Ovary (tissue), 9 donors: ENCODE data around the gene CABLES1. TPM values are rescaled to one million over a fixed set of nuclear protein-coding genes. Genes with fewer than 3 reads are reported as not detected.

Source experiments
- DNase-seq, 5 donors: peaks; one replicate each; pipeline ENCODE4 v3.0.0-alpha.2; 2019 to 2020
- H3K27ac ChIP-seq, 2 donors: fragments of 200-600 bp; one replicate each; pipeline versions ENCODE4 v1.5.1 to v1.8.0; 2019 to 2022
- H3K27me3 ChIP-seq: fragments of 200-600 bp; one replicate; pipeline ENCODE4 v1.8.0; 2022
- H3K36me3 ChIP-seq: fragments of 200-600 bp; sonication (generic); one replicate; pipeline ENCODE4 v1.5.1; 2019
- H3K4me1 ChIP-seq: one replicate; pipeline ENCODE4 v1.8.1; 2013; ENCODE audit warnings: mild to moderate bottlenecking, moderate library complexity; ENCODE audit not compliant: insufficient read depth
- H3K4me3 ChIP-seq: fragments of 200-600 bp; sonication (generic); one replicate; pipeline ENCODE4 v1.5.1; 2017
- H3K9me3 ChIP-seq, 2 donors: fragments of 200-600 bp in 1 of 2; sonication (generic) in 1 of 2; one replicate each; pipeline versions ENCODE4 v1.5.1 to v1.8.1; 2013 to 2019; ENCODE audit warnings: mild to moderate bottlenecking in 1 of 2, moderate library complexity in 1 of 2
- CTCF ChIP-seq, 3 donors: fragments of 450-650 bp in 2 of 3; fragments of 200-600 bp in 1 of 3; IDR thresholded peaks; one replicate each; pipeline versions ENCODE4 v1.5.1 to v1.8.0; 2016 to 2022; ENCODE audit warnings: antibody characterized with exemption in 3 of 3, mild to moderate bottlenecking in 1 of 3
- EP300 ChIP-seq: sonication (generic); formaldehyde crosslinking; IDR thresholded peaks from one replicate; pipeline ENCODE4 v1.6.1; 2017; ENCODE audit warnings: antibody characterized with exemption
- POLR2A ChIP-seq: fragments of 450-650 bp; IDR thresholded peaks from one replicate; pipeline ENCODE4 v1.6.1; 2017; ENCODE audit warnings: antibody characterized with exemption, mild to moderate bottlenecking, moderate library complexity
- WGBS, 3 donors: extraction: QIAGEN DNeasy Blood & Tissue Kit in 1 of 3; methylation state at CpG; one replicate each; pipeline versions ENCODE4 v1.1.5 to v1.1.7; 2013 to 2017; 5-methylcytosine and 5-hydroxymethylcytosine counted together
- intact Hi-C, 4 donors: fragments of 100-400 bp; cut with DNase I; formaldehyde crosslinking; loops; one replicate each; pipeline versions ENCODE4 v1.11.0 to v1.15.1; 2022 to 2023
- polyA plus RNA-seq, 2 donors: library from polyadenylated mRNA; stranded (reverse); fragments of 200-250 nt in 1 of 2; fragments of 350-450 nt in 1 of 2; fragmentation: Illumina TruSeq in 1 of 2; extraction: RNeasy Lipid Tissue Mini Kit (QIAGEN cat#74804) in 1 of 2; gene quantifications; one replicate each; pipeline ENCODE4 v1.2.3, GENCODE V29; 2013 to 2014
- total RNA-seq, 7 donors: library from RNA; depleted of rRNA in 2 of 7; stranded (reverse); fragments of >200 nt in 2 of 7; fragmentation: NEBNext Ultra II Directional in 3 of 7; extraction: Animal tissue kit (Norgen Biotek cat#: 25700) in 3 of 7; gene quantifications; one replicate each; pipeline versions ENCODE4 v1.1.0 to v1.2.4, GENCODE V29; 2016 to 2023
- donor health status: DM: no; HTN: no; CAD: no; lungs with moderate emphysema.
- donor health status: DM: no; HTN: no; CAD: no.
- donor health status: Bipolar disorder and iron deficiency.
- donor health status: DM: yes; HTN: yes; CAD: no.
- donor health status: DM: no; HTN: no; CAD: no.
- donor health status: DM: yes; HTN: yes; CAD: no.

Gene CABLES1
- total and polyA plus RNA-seq, 9 donors, result 2.6 to 8.9 (median 5.3) TPM

- Histone ChIP-seq H3K4me3 (no peak overlapping the region), H3K9me3 (no peaks in the 10 kb centered on the region), H3K27ac (no peak overlapping the region), H3K27me3 (no peaks in the 10 kb centered on the region), H3K36me3 (no peaks in the 10 kb centered on the region), H3K4me1 (no peaks in the 10 kb centered on the region)
- DNase-seq, result no peak
- TF ChIP-seq POLR2A (no peak), EP300 (no peak), CTCF (IDR thresholded peaks at IDR 0.05) (no peak)
- WGBS, 3 donors, result 87 to 93% (median 93%) methylated on average over 5 of the region's 5 CpGs
- intact Hi-C loops, result no loop called here
These were observed 35.7 kb upstream of the CABLES1 start for GRCh38 chr18:23099621-23100020.

- TF ChIP-seq POLR2A (no peak), EP300 (no peak), CTCF (IDR thresholded peaks at IDR 0.05) (no peak)
These were observed 33.3 kb upstream of the CABLES1 start for GRCh38 chr18:23101861-23102432.

GRCh38 chr18:23102493-23103261 lies 32.6 kb upstream of the CABLES1 start:
- Histone ChIP-seq H3K27me3 (no peaks in the 10 kb centered on the region), H3K9me3 (no peaks in the 10 kb centered on the region), H3K4me3 (no peak overlapping the region), H3K27ac (no peak overlapping the region), H3K4me1 (no peaks in the 10 kb centered on the region), H3K36me3 (no peaks in the 10 kb centered on the region)
- no peak for DNase-seq
- 73 to 81% (median 75%) methylated on average over 11 of the region's 11 CpGs for WGBS, 3 donors
- no peak for TF ChIP-seq POLR2A
- no peak for TF ChIP-seq CTCF (IDR thresholded peaks at IDR 0.05)
- TF ChIP-seq EP300, result no peak
- intact Hi-C loops, result no loop called here

More at GRCh38 chr18:23101861-23102432, 33.3 kb upstream of the CABLES1 start:
- Histone ChIP-seq H3K4me1 (no peaks in the 10 kb centered on the region), H3K27me3 (no peaks in the 10 kb centered on the region), H3K9me3 (no peaks in the 10 kb centered on the region), H3K36me3 (no peaks in the 10 kb centered on the region), H3K27ac (no peak overlapping the region), H3K4me3 (no peak overlapping the region)
- intact Hi-C loops, result no loop called here
- 74 to 82% (median 78%) methylated on average over 12 of the region's 12 CpGs for WGBS, 3 donors
- DNase-seq, result no peak

- no peaks in the 10 kb centered on the region for H3K27me3 ChIP-seq
- intact Hi-C loops, result no loop called here
- no peak overlapping the region for H3K4me3 ChIP-seq
- TF ChIP-seq EP300 (no peak), POLR2A (no peak), CTCF (IDR thresholded peaks at IDR 0.05) (no peak)
- no peak overlapping the region for H3K27ac ChIP-seq
- no peaks in the 10 kb centered on the region for H3K9me3 ChIP-seq
- DNase-seq, result no peak
- H3K4me1 ChIP-seq, result no peaks in the 10 kb centered on the region
- WGBS, 3 donors, result 93 to 94% (median 93%) methylated on average over 4 of the region's 4 CpGs
- H3K36me3 ChIP-seq, result no peaks in the 10 kb centered on the region
These were observed 31.8 kb upstream of the CABLES1 start for GRCh38 chr18:23103449-23103848.
